H1 (cell line): ENCODE data around the gene CD248. TPM values are rescaled to one million over a fixed set of nuclear protein-coding genes. Genes with fewer than 3 reads are reported as not detected.

Source experiments
- CHD1 ChIP-seq: IDR thresholded peaks from 2 replicates; pipeline ENCODE4 v1.6.1; 2012; ENCODE audit warnings: low read depth, low read length, improper control_type of control experiment
- CREB1 ChIP-seq: IDR thresholded peaks from 2 replicates; pipeline ENCODE4 v1.6.1; 2012; ENCODE audit warnings: inconsistent platforms
- GABPA ChIP-seq: IDR thresholded peaks from 2 replicates; pipeline ENCODE4 v1.6.1; 2011; ENCODE audit warnings: mild to moderate bottlenecking, low read length, moderate library complexity, borderline replicate concordance; ENCODE audit not compliant: insufficient read depth
- JUN ChIP-seq: IDR thresholded peaks from 2 replicates; pipeline ENCODE4 v1.6.1; 2011; ENCODE audit warnings: low read depth, mild to moderate bottlenecking, improper control_type of control experiment, low read length
- RAD21 ChIP-seq, 2 experiments: IDR thresholded peaks in 1 of 2; conservative IDR thresholded peaks in 1 of 2; 2 replicates each; pipeline ENCODE4 v1.6.1; 2011; ENCODE audit warnings: low read depth in 2 of 2, low read length in 2 of 2, improper control_type of control experiment in 1 of 2, inconsistent platforms in 1 of 2, mild to moderate bottlenecking in 1 of 2, moderate library complexity in 1 of 2
- SIRT6 ChIP-seq: IDR thresholded peaks from one replicate; pipeline ENCODE4 v1.7.1; 2012; ENCODE audit warnings: low read length, inconsistent platforms
- TAF7 ChIP-seq: optimal IDR thresholded peaks from 2 replicates; pipeline ENCODE3; 2011; ENCODE audit warnings: low read depth, mild to moderate bottlenecking, inconsistent platforms, low read length, moderate library complexity, borderline replicate concordance
- ZNF274 ChIP-seq: IDR thresholded peaks from 2 replicates; pipeline ENCODE4 v1.7.0; 2012; ENCODE audit warnings: low read length, borderline replicate concordance; ENCODE audit errors: extremely low read depth
- polyA plus RNA-seq, 7 experiments: library from polyadenylated mRNA; depleted of rRNA in 3 of 7; stranded (reverse) in 5 of 7; unstranded in 2 of 7; fragments of >200 nt in 5 of 7; fragments of 200-250 nt in 2 of 7; gene quantifications; 1 replicate in 5 of 7; 2 replicates in 1 of 7; 4 replicates in 1 of 7; pipeline versions ENCODE4 v1.2.1 to v1.2.3, GENCODE V29; 2011 to 2013; ENCODE audit warnings: missing spikeins in 2 of 7, mixed read lengths in 2 of 7
- total RNA-seq: library from RNA; stranded (reverse); fragmentation: NEBNext Ultra II Directional; extraction: Animal tissue kit (Norgen Biotek cat#: 25700); gene quantifications from 2 replicates; pipeline ENCODE4 v1.2.1, GENCODE V29; 2021
- TF ChIP-seq, protein P1 (sequence below): fragments of 300-600 bp; sonication (generic); IDR thresholded peaks from 2 replicates; pipeline ENCODE4 v1.7.1; 2012; ENCODE audit warnings: low read length, moderate library complexity, mild to moderate bottlenecking, inconsistent platforms; ENCODE audit not compliant: insufficient replicate concordance

Gene CD248
- total and polyA plus RNA-seq, 2 of the 8 experiments (the other 6 are each of a cell fraction or from before 2014, with no cell fraction given) = 2.7 to 3.9 TPM

DNA sequence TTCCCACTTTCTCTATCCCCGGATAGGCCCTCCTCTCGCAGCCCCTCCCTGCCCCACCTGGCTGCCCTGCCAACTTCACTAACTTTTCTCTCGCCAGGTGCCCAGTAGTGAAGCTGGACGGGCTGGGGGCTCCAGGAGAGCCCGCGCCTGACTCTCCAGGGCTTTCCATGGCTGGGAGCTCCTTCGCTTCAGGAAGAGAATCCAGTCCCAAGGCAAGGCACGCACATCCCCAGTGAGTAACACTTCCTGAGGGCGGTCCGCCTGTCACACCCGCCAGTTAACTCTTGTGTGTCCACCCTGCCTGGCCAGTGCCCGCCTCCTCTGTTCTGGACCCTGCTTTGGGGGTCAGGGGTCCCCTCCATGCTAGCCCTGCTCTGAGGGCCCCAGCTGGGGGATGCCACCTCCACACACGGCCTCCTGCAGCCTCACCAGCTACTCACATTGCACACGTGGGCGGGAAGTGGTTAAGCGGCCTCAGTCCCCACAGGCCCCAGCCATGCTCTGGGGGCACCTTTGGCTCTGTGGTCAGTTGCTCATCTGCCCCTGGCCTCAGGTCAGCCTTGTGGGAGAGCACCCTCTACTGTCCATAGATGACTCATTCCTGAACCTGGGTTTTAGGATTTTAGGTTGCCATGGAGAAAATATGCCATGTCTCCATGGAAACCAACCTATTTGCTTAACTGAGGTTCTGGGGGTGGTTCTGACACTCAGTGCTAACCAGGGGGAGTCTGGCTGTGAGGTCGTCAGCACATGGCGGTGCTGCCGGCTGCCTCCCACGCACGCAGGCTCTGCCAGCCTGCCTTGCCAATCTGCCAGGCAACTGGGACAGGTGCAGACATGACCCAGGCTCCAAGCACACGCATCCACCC is 19.6 kb upstream of the CD248 start, which contains the start of gene RIN1 (continued):
- TF ChIP-seq, protein P1, sequence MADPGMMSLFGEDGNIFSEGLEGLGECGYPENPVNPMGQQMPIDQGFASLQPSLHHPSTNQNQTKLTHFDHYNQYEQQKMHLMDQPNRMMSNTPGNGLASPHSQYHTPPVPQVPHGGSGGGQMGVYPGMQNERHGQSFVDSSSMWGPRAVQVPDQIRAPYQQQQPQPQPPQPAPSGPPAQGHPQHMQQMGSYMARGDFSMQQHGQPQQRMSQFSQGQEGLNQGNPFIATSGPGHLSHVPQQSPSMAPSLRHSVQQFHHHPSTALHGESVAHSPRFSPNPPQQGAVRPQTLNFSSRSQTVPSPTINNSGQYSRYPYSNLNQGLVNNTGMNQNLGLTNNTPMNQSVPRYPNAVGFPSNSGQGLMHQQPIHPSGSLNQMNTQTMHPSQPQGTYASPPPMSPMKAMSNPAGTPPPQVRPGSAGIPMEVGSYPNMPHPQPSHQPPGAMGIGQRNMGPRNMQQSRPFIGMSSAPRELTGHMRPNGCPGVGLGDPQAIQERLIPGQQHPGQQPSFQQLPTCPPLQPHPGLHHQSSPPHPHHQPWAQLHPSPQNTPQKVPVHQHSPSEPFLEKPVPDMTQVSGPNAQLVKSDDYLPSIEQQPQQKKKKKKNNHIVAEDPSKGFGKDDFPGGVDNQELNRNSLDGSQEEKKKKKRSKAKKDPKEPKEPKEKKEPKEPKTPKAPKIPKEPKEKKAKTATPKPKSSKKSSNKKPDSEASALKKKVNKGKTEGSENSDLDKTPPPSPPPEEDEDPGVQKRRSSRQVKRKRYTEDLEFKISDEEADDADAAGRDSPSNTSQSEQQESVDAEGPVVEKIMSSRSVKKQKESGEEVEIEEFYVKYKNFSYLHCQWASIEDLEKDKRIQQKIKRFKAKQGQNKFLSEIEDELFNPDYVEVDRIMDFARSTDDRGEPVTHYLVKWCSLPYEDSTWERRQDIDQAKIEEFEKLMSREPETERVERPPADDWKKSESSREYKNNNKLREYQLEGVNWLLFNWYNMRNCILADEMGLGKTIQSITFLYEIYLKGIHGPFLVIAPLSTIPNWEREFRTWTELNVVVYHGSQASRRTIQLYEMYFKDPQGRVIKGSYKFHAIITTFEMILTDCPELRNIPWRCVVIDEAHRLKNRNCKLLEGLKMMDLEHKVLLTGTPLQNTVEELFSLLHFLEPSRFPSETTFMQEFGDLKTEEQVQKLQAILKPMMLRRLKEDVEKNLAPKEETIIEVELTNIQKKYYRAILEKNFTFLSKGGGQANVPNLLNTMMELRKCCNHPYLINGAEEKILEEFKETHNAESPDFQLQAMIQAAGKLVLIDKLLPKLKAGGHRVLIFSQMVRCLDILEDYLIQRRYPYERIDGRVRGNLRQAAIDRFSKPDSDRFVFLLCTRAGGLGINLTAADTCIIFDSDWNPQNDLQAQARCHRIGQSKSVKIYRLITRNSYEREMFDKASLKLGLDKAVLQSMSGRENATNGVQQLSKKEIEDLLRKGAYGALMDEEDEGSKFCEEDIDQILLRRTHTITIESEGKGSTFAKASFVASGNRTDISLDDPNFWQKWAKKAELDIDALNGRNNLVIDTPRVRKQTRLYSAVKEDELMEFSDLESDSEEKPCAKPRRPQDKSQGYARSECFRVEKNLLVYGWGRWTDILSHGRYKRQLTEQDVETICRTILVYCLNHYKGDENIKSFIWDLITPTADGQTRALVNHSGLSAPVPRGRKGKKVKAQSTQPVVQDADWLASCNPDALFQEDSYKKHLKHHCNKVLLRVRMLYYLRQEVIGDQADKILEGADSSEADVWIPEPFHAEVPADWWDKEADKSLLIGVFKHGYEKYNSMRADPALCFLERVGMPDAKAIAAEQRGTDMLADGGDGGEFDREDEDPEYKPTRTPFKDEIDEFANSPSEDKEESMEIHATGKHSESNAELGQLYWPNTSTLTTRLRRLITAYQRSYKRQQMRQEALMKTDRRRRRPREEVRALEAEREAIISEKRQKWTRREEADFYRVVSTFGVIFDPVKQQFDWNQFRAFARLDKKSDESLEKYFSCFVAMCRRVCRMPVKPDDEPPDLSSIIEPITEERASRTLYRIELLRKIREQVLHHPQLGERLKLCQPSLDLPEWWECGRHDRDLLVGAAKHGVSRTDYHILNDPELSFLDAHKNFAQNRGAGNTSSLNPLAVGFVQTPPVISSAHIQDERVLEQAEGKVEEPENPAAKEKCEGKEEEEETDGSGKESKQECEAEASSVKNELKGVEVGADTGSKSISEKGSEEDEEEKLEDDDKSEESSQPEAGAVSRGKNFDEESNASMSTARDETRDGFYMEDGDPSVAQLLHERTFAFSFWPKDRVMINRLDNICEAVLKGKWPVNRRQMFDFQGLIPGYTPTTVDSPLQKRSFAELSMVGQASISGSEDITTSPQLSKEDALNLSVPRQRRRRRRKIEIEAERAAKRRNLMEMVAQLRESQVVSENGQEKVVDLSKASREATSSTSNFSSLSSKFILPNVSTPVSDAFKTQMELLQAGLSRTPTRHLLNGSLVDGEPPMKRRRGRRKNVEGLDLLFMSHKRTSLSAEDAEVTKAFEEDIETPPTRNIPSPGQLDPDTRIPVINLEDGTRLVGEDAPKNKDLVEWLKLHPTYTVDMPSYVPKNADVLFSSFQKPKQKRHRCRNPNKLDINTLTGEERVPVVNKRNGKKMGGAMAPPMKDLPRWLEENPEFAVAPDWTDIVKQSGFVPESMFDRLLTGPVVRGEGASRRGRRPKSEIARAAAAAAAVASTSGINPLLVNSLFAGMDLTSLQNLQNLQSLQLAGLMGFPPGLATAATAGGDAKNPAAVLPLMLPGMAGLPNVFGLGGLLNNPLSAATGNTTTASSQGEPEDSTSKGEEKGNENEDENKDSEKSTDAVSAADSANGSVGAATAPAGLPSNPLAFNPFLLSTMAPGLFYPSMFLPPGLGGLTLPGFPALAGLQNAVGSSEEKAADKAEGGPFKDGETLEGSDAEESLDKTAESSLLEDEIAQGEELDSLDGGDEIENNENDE = no peak
- TF ChIP-seq JUN (0 out of 2 replicates have a peak, but pooled peaks have one; percentile 40), TAF7 (no peak), GABPA (no peak), SIRT6 (no peak), RAD21 (IDR thresholded peaks at IDR 0.05 in 1 of 2, conservative IDR thresholded peaks at IDR 0.05 in 1 of 2; ENCODE audit: low read depth in 2 of 2, low read length in 2 of 2) (peak; percentile 70 to 79), CHD1 (no peak), CREB1 (peak; percentile 57), ZNF274 (no peak)
